Ovary (tissue), 9 donors: Measurements from ENCODE around the gene TMEM184A. TPM values are rescaled to one million over a fixed set of nuclear protein-coding genes. Genes with fewer than 3 reads are reported as not detected.

ENCODE experiments used
- DNase-seq, 5 donors: peaks; one replicate each; pipeline ENCODE4 v3.0.0-alpha.2; 2019 to 2020
- H3K27ac ChIP-seq, 2 donors: fragments of 200-600 bp; one replicate each; pipeline versions ENCODE4 v1.5.1 to v1.8.0; 2019 to 2022
- H3K27me3 ChIP-seq: fragments of 200-600 bp; one replicate; pipeline ENCODE4 v1.8.0; 2022
- H3K36me3 ChIP-seq: fragments of 200-600 bp; sonication (generic); one replicate; pipeline ENCODE4 v1.5.1; 2019
- H3K4me1 ChIP-seq: one replicate; pipeline ENCODE4 v1.8.1; 2013; ENCODE audit warnings: mild to moderate bottlenecking, moderate library complexity; ENCODE audit not compliant: insufficient read depth
- H3K4me3 ChIP-seq: fragments of 200-600 bp; sonication (generic); one replicate; pipeline ENCODE4 v1.5.1; 2017
- H3K9me3 ChIP-seq, 2 donors: fragments of 200-600 bp in 1 of 2; sonication (generic) in 1 of 2; one replicate each; pipeline versions ENCODE4 v1.5.1 to v1.8.1; 2013 to 2019; ENCODE audit warnings: mild to moderate bottlenecking in 1 of 2, moderate library complexity in 1 of 2
- EP300 ChIP-seq: sonication (generic); formaldehyde crosslinking; IDR thresholded peaks from one replicate; pipeline ENCODE4 v1.6.1; 2017; ENCODE audit warnings: antibody characterized with exemption
- POLR2A ChIP-seq: fragments of 450-650 bp; IDR thresholded peaks from one replicate; pipeline ENCODE4 v1.6.1; 2017; ENCODE audit warnings: antibody characterized with exemption, mild to moderate bottlenecking, moderate library complexity
- WGBS, 3 donors: extraction: QIAGEN DNeasy Blood & Tissue Kit in 1 of 3; methylation state at CpG; one replicate each; pipeline versions ENCODE4 v1.1.5 to v1.1.7; 2013 to 2017; 5-methylcytosine and 5-hydroxymethylcytosine counted together
- intact Hi-C, 4 donors: fragments of 100-400 bp; cut with DNase I; formaldehyde crosslinking; loops; one replicate each; pipeline versions ENCODE4 v1.11.0 to v1.15.1; 2022 to 2023
- polyA plus RNA-seq, 2 donors: library from polyadenylated mRNA; stranded (reverse); fragments of 200-250 nt in 1 of 2; fragments of 350-450 nt in 1 of 2; fragmentation: Illumina TruSeq in 1 of 2; extraction: RNeasy Lipid Tissue Mini Kit (QIAGEN cat#74804) in 1 of 2; gene quantifications; one replicate each; pipeline ENCODE4 v1.2.3, GENCODE V29; 2013 to 2014
- total RNA-seq, 7 donors: library from RNA; depleted of rRNA in 2 of 7; stranded (reverse); fragments of >200 nt in 2 of 7; fragmentation: NEBNext Ultra II Directional in 3 of 7; extraction: Animal tissue kit (Norgen Biotek cat#: 25700) in 3 of 7; gene quantifications; one replicate each; pipeline versions ENCODE4 v1.1.0 to v1.2.4, GENCODE V29; 2016 to 2023
- TF ChIP-seq, protein P1 (sequence below), 3 donors: fragments of 450-650 bp in 2 of 3; fragments of 200-600 bp in 1 of 3; IDR thresholded peaks; one replicate each; pipeline versions ENCODE4 v1.5.1 to v1.8.0; 2016 to 2022; ENCODE audit warnings: antibody characterized with exemption in 3 of 3, mild to moderate bottlenecking in 1 of 3
- donor health status: DM: no; HTN: no; CAD: no; lungs with moderate emphysema.
- donor health status: DM: no; HTN: no; CAD: no.
- donor health status: Bipolar disorder and iron deficiency.
- donor health status: DM: yes; HTN: yes; CAD: no.
- donor health status: DM: no; HTN: no; CAD: no.
- donor health status: DM: yes; HTN: yes; CAD: no.

TMEM184A gene
- total and polyA plus RNA-seq, 9 donors: 0.05 to 8.4 (median 1.6) TPM; not detected in 2

DNA sequence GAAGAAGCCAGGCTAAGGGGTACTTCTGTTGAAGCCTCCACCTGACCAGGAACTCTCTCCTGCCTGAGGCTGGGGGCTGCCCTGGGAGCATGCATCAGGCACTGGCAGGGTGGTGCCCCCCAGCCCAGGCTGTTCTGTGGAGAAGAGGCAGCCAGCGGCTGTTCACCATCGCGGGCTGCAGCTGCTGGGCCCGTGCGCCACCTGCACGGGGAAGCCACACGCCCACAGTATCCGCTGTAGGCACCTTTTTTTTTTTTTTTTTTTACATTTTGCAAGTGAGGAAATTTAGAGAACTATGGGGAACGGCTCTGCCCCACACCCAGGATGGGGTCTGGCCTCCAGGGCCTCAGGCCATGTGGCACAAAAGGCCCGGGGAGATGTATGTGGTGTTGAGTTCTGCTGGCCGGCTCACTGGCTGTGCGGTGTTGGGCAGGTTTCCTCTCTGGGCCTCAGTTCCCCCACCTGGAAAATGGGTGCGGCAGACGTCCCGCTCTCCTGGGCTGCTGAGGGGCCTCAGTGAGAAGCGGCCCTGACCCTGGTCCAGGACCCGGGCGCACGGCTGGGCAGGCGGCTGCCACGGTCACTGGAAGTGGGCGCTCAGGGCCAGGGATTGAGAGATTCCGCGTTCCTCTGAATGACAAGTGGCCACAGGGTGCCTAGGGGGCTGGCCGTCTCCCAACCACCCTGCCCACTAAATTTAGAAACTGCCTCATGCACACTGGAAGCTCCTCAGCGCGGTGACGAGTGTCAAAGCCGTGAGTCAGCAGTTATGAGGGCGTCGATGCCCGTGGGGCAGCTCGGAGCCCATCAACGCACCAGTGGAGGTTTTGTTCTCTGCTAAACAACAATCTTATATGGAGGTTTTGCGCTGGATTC is 43.0 kb downstream of the TMEM184A start:
- no peak overlapping the region for H3K4me3 ChIP-seq
- intact Hi-C loops: no loop called here
- DNase-seq: no peak
- H3K4me1 ChIP-seq: no peaks in the 10 kb centered on the region
- no peak overlapping the region for H3K27ac ChIP-seq
- no peaks in the 10 kb centered on the region for H3K9me3 ChIP-seq
- H3K36me3 ChIP-seq: no peaks in the 10 kb centered on the region
- TF ChIP-seq, protein P1, sequence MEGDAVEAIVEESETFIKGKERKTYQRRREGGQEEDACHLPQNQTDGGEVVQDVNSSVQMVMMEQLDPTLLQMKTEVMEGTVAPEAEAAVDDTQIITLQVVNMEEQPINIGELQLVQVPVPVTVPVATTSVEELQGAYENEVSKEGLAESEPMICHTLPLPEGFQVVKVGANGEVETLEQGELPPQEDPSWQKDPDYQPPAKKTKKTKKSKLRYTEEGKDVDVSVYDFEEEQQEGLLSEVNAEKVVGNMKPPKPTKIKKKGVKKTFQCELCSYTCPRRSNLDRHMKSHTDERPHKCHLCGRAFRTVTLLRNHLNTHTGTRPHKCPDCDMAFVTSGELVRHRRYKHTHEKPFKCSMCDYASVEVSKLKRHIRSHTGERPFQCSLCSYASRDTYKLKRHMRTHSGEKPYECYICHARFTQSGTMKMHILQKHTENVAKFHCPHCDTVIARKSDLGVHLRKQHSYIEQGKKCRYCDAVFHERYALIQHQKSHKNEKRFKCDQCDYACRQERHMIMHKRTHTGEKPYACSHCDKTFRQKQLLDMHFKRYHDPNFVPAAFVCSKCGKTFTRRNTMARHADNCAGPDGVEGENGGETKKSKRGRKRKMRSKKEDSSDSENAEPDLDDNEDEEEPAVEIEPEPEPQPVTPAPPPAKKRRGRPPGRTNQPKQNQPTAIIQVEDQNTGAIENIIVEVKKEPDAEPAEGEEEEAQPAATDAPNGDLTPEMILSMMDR (IDR thresholded peaks at IDR 0.05): no peak
- no peak for TF ChIP-seq POLR2A
- no peak for TF ChIP-seq EP300
- whole genome bisulfite sequencing, 3 donors: 67 to 70% (median 67%) methylated on average over 33 to 35 of the region's 35 CpGs
- H3K27me3 ChIP-seq: no peaks in the 10 kb centered on the region

DNA sequence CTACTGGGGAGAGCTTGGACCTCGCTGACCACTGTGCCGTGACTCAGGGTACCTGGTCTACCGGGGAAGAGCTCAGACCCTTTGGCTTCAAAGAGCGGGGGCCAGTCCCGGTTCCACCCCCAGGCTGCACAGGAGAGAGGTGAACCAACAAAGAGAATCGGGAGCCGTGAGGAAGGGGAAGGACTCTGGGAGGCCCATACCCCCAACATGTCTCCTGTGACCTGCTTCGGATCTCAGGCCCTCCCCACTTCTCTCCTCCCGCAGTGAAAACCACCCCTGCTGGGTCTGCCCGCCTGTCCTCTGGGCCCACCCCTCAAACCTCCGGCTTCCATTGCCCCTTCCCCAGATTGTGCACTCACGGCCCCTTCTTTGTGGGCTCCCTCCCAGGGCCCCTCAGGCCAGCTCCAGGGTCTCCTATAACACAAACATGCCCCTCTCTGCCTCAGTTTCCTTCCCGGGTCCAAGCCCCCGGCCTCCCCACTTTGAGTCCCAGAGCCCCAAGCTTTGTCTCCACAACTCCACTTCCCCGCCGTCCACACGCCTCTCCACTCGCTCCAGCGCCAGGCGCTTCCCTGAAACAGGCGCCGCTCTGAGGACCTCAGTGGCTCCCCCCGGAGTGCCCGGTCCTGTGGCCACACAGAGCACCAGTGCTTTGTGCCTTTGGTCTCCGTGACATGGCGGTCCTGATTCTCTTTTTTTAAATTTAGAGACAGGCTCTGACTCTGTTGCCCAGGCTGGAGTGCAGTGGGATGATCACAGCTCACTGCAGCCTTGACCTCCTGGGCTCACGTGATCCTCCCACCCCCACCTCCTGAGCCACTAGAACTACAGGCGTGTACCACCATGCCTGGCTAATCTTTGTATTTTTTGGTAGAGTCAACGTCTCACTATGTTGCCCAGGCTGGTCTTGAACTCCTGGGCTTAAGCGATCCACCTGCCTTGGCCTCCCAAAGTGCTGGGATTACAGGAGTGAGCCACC is 44.3 kb downstream of the TMEM184A start:
- H3K4me1 ChIP-seq: no peaks in the 10 kb centered on the region
- no peak overlapping the region for H3K27ac ChIP-seq
- H3K36me3 ChIP-seq: no peaks in the 10 kb centered on the region
- TF ChIP-seq, protein P1 (IDR thresholded peaks at IDR 0.05): no peak
- TF ChIP-seq EP300 (no peak), POLR2A (no peak)
- H3K9me3 ChIP-seq: no peaks in the 10 kb centered on the region
- H3K4me3 ChIP-seq: no peak overlapping the region
- H3K27me3 ChIP-seq: no peaks in the 10 kb centered on the region
- WGBS, 3 donors: 75 to 79% (median 75%) methylated on average over 30 of the region's 30 CpGs
- intact Hi-C loops: no loop called here
- DNase-seq: no peak

GRCh38 chr7:1510780-1511154 is 45.2 kb downstream of the TMEM184A start:
- H3K4me3 ChIP-seq: no peak overlapping the region
- H3K4me1 ChIP-seq: no peaks in the 10 kb centered on the region
- intact Hi-C loops: no loop called here
- H3K27me3 ChIP-seq: no peaks in the 10 kb centered on the region
- no peak overlapping the region for H3K27ac ChIP-seq
- no peak for DNase-seq
- no peaks in the 10 kb centered on the region for H3K9me3 ChIP-seq
- no peaks in the 10 kb centered on the region for H3K36me3 ChIP-seq
- TF ChIP-seq EP300 (no peak), POLR2A (no peak)
- TF ChIP-seq, protein P1 (IDR thresholded peaks at IDR 0.05): no peak
- 82 to 88% (median 84%) methylated on average over 8 to 16 of the region's 16 CpGs for WGBS, 3 donors

GRCh38 chr7:1509226-1509625 is 46.8 kb downstream of the TMEM184A start:
- Histone ChIP-seq H3K4me3 (no peak overlapping the region), H3K36me3 (no peaks in the 10 kb centered on the region), H3K4me1 (no peaks in the 10 kb centered on the region), H3K27ac (no peak overlapping the region), H3K27me3 (no peaks in the 10 kb centered on the region), H3K9me3 (no peaks in the 10 kb centered on the region)
- WGBS, 3 donors: 78 to 84% (median 81%) methylated on average over 14 of the region's 14 CpGs
- intact Hi-C loops: no loop called here
- TF ChIP-seq POLR2A (no peak), EP300 (no peak)
- TF ChIP-seq, protein P1 (IDR thresholded peaks at IDR 0.05): no peak
- no peak for DNase-seq
